ENCODE measurements around the gene LRRC46.

- TF ChIP-seq CTCF (IDR thresholded peaks at IDR 0.05; ENCODE audit: low read depth, low read length) (no peak), MAX (IDR thresholded peaks at IDR 0.05; ENCODE audit: low read depth, low read length) (no peak)
These were observed 53.6 kb downstream of the LRRC46 start for GRCh38 chr17:47884905-47885730.

Data from NB4 (cell line).